Memory B cell (primary cell): Measurements from ENCODE around the gene PSMB10.

Experiments
- ATAC-seq: fragments of 150-1000 bp; cut with Tn5 transposase; 2 replicates; pipeline ENCODE4 v1.10.0; 2021; ENCODE audit warnings: low read depth, mild to moderate bottlenecking, moderate library complexity
- DNase-seq, 2 donors: peaks; one replicate each; pipeline ENCODE4 v3.0.0; 2022; ENCODE audit warnings: low spot score in 2 of 2
- H3K27ac Mint-ChIP-seq: one replicate; pipeline ENCODE4 v1.8.0; 2022; ENCODE audit warnings: mild to moderate bottlenecking, moderate library complexity, mixed read lengths
- H3K27me3 Mint-ChIP-seq: one replicate; pipeline ENCODE4 v1.8.0; 2022; ENCODE audit warnings: mixed read lengths
- H3K36me3 Mint-ChIP-seq: one replicate; pipeline ENCODE4 v1.8.0; 2022; ENCODE audit warnings: mild to moderate bottlenecking, mixed read lengths
- H3K4me1 Mint-ChIP-seq: one replicate; pipeline ENCODE4 v1.8.0; 2022; ENCODE audit warnings: mixed read lengths
- H3K4me3 Mint-ChIP-seq: one replicate; pipeline ENCODE4 v1.8.0; 2022; ENCODE audit warnings: mild to moderate bottlenecking, moderate library complexity, mixed read lengths
- H3K9me3 Mint-ChIP-seq: one replicate; pipeline ENCODE4 v1.8.0; 2022; ENCODE audit warnings: mixed read lengths

PSMB10 gene

GRCh38 chr16:67967958-67968399 is 31.3 kb upstream of the PSMB10 start:
- H3K27me3 Mint-ChIP-seq: no peaks in the 10 kb centered on the region
- peaks cover 19% of the 10 kb centered on the region for H3K4me1 Mint-ChIP-seq
- no peaks in the 10 kb centered on the region for H3K9me3 Mint-ChIP-seq
- DNase-seq (peak in 1 of 2 donors; percentile 21), ATAC-seq (peak; percentile 16)
- H3K36me3 Mint-ChIP-seq: no peaks in the 10 kb centered on the region
- H3K4me3 Mint-ChIP-seq: peak overlapping the region; percentile 83
- peak overlapping the region; percentile 85 for H3K27ac Mint-ChIP-seq

GRCh38 chr16:67967183-67967957 is 30.7 kb upstream of the PSMB10 start:
- Mint-ChIP-seq H3K36me3 (no peaks in the 10 kb centered on the region), H3K27ac (peak overlapping the region; percentile 85)

GRCh38 chr16:67966549-67967182 is 30.0 kb upstream of the PSMB10 start:
- DNase-seq (no peak), ATAC-seq (no peak)
- Mint-ChIP-seq H3K4me3 (peak overlapping the region; percentile 83), H3K9me3 (no peaks in the 10 kb centered on the region), H3K27me3 (no peaks in the 10 kb centered on the region), H3K4me1 (peaks cover 19% of the 10 kb centered on the region), H3K27ac (no peak overlapping the region), H3K36me3 (no peaks in the 10 kb centered on the region)

More at GRCh38 chr16:67967183-67967957, 30.7 kb upstream of the PSMB10 start:
- H3K4me3 Mint-ChIP-seq: peak overlapping the region; percentile 83
- DNase-seq: no peak
- ATAC-seq: no peak
- H3K4me1 Mint-ChIP-seq: peaks cover 19% of the 10 kb centered on the region
- no peaks in the 10 kb centered on the region for H3K9me3 Mint-ChIP-seq
- H3K27me3 Mint-ChIP-seq: no peaks in the 10 kb centered on the region

GRCh38 chr16:67965668-67966548 is 29.3 kb upstream of the PSMB10 start:
- H3K4me1 Mint-ChIP-seq: peaks cover 19% of the 10 kb centered on the region
- H3K9me3 Mint-ChIP-seq: no peaks in the 10 kb centered on the region
- ATAC-seq (no peak), DNase-seq (no peak)
- no peaks in the 10 kb centered on the region for H3K27me3 Mint-ChIP-seq
- H3K4me3 Mint-ChIP-seq: no peak overlapping the region
- peaks cover 2% of the 10 kb centered on the region for H3K36me3 Mint-ChIP-seq
- H3K27ac Mint-ChIP-seq: peak overlapping the region; percentile 32

GRCh38 chr16:67964477-67965131 is 28.0 kb upstream of the PSMB10 start:
- no peaks in the 10 kb centered on the region for H3K27me3 Mint-ChIP-seq
- peaks cover 2% of the 10 kb centered on the region for H3K36me3 Mint-ChIP-seq
- DNase-seq (no peak), ATAC-seq (no peak)
- H3K9me3 Mint-ChIP-seq: no peaks in the 10 kb centered on the region
- no peak overlapping the region for H3K27ac Mint-ChIP-seq
- H3K4me3 Mint-ChIP-seq: no peak overlapping the region
- H3K4me1 Mint-ChIP-seq: peaks cover 16% of the 10 kb centered on the region

- ATAC-seq (no peak), DNase-seq (no peak)
- Mint-ChIP-seq H3K4me3 (no peak overlapping the region), H3K27me3 (no peaks in the 10 kb centered on the region), H3K27ac (no peak overlapping the region), H3K36me3 (peaks cover 2% of the 10 kb centered on the region), H3K9me3 (no peaks in the 10 kb centered on the region), H3K4me1 (peaks cover 12% of the 10 kb centered on the region)
These were observed 27.1 kb upstream of the PSMB10 start for GRCh38 chr16:67963662-67964321.

- Mint-ChIP-seq H3K27me3 (no peaks in the 10 kb centered on the region), H3K36me3 (peaks cover 5% of the 10 kb centered on the region), H3K27ac (no peak overlapping the region), H3K9me3 (no peaks in the 10 kb centered on the region), H3K4me3 (no peak overlapping the region), H3K4me1 (peaks cover 12% of the 10 kb centered on the region)
- no peak for ATAC-seq
- DNase-seq: no peak
These were observed 26.6 kb upstream of the PSMB10 start for GRCh38 chr16:67963292-67963661.

GRCh38 chr16:67962135-67962534 is 25.5 kb upstream of the PSMB10 start:
- Mint-ChIP-seq H3K36me3 (peaks cover 6% of the 10 kb centered on the region), H3K27ac (no peak overlapping the region), H3K4me3 (no peak overlapping the region), H3K27me3 (no peaks in the 10 kb centered on the region), H3K4me1 (peaks cover 5% of the 10 kb centered on the region), H3K9me3 (no peaks in the 10 kb centered on the region)
- ATAC-seq (no peak), DNase-seq (no peak)

GRCh38 chr16:67961551-67961957 is 24.9 kb upstream of the PSMB10 start:
- Mint-ChIP-seq H3K27ac (no peak overlapping the region), H3K36me3 (peaks cover 6% of the 10 kb centered on the region), H3K27me3 (no peaks in the 10 kb centered on the region), H3K4me3 (no peak overlapping the region), H3K4me1 (peaks cover 3% of the 10 kb centered on the region), H3K9me3 (no peaks in the 10 kb centered on the region)
- ATAC-seq (no peak), DNase-seq (no peak)

GRCh38 chr16:67959536-67960329 is 23.1 kb upstream of the PSMB10 start:
- Mint-ChIP-seq H3K36me3 (peaks cover 6% of the 10 kb centered on the region), H3K4me1 (peaks cover under 1% of the 10 kb centered on the region), H3K4me3 (no peak overlapping the region), H3K27me3 (no peaks in the 10 kb centered on the region), H3K9me3 (no peaks in the 10 kb centered on the region), H3K27ac (no peak overlapping the region)
- no peak for DNase-seq
- no peak for ATAC-seq

GRCh38 chr16:67957622-67958021 is 21.0 kb upstream of the PSMB10 start:
- no peaks in the 10 kb centered on the region for H3K4me1 Mint-ChIP-seq
- H3K4me3 Mint-ChIP-seq: no peak overlapping the region
- H3K27ac Mint-ChIP-seq: no peak overlapping the region
- H3K36me3 Mint-ChIP-seq: peaks cover 6% of the 10 kb centered on the region
- no peaks in the 10 kb centered on the region for H3K9me3 Mint-ChIP-seq
- DNase-seq: no peak
- ATAC-seq: no peak
- H3K27me3 Mint-ChIP-seq: no peaks in the 10 kb centered on the region

GRCh38 chr16:67954421-67955196 is 18.0 kb upstream of the PSMB10 start:
- no peak overlapping the region for H3K4me3 Mint-ChIP-seq
- H3K27me3 Mint-ChIP-seq: no peaks in the 10 kb centered on the region
- no peaks in the 10 kb centered on the region for H3K4me1 Mint-ChIP-seq
- no peaks in the 10 kb centered on the region for H3K9me3 Mint-ChIP-seq
- H3K36me3 Mint-ChIP-seq: peaks cover 4% of the 10 kb centered on the region
- H3K27ac Mint-ChIP-seq: no peak overlapping the region
- DNase-seq: no peak
- ATAC-seq: no peak
